ENCODE measurements around the gene COX8A. TPM values are rescaled to one million over a fixed set of nuclear protein-coding genes. Genes with fewer than 3 reads are reported as not detected.

The COX8A gene
- total RNA-seq, 1 experiment from 2014 or later, result 615 TPM

- no TSS peak for BruUV-seq (replicated peaks)
- no peak for TF ChIP-seq EZH2 (IDR thresholded peaks at IDR 0.05; ENCODE audit: borderline replicate concordance, low read depth, low read length, poor library complexity, severe bottlenecking)
- TF ChIP-seq CTCF (conservative IDR thresholded peaks at IDR 0.05; ENCODE audit: low read depth, low read length), result no peak
- H3K4me1 ChIP-seq (ENCODE audit: insufficient read depth, low read length, poor library complexity, severe bottlenecking), result peaks cover 39% of the 10 kb centered on the region
- no peaks in the 10 kb centered on the region for H3K27me3 ChIP-seq (replicated peaks; ENCODE audit: insufficient read depth, low read depth, low read length, poor library complexity)
- no peak overlapping the region for H3K4me3 ChIP-seq (ENCODE audit: low read depth, low read length, poor library complexity, severe bottlenecking)
- DNase-seq (ENCODE audit: low spot score), result no peak
- CTCF ChIA-PET, result no interaction called here
- no peak overlapping the region for H3K27ac ChIP-seq (ENCODE audit: low read depth, low read length, poor library complexity, severe bottlenecking)
- no peaks in the 10 kb centered on the region for H3K9me3 ChIP-seq (ENCODE audit: low read depth, low read length, poor library complexity, severe bottlenecking)
- POLR2A ChIA-PET (ENCODE audit: low non-redundant PET), result no interaction called here
- peaks cover 31% of the 10 kb centered on the region for H3K36me3 ChIP-seq (ENCODE audit: insufficient read depth, low read length, poor library complexity, severe bottlenecking)
- intact Hi-C loops (cut with micrococcal nuclease; ENCODE audit: unreplicated experiment), result no loop called here
Observed at GRCh38 chr11:63997801-63998337, 23.4 kb downstream of the COX8A start.

GRCh38 chr11:63998558-63999348, 24.3 kb downstream of the COX8A start:
- no peak for TF ChIP-seq EZH2 (IDR thresholded peaks at IDR 0.05; ENCODE audit: borderline replicate concordance, low read depth, low read length, poor library complexity, severe bottlenecking)
- no peak for TF ChIP-seq CTCF (conservative IDR thresholded peaks at IDR 0.05; ENCODE audit: low read depth, low read length)
- Histone ChIP-seq H3K27me3 (replicated peaks; ENCODE audit: insufficient read depth, low read depth, low read length, poor library complexity) (no peaks in the 10 kb centered on the region), H3K9me3 (ENCODE audit: low read depth, low read length, poor library complexity, severe bottlenecking) (no peaks in the 10 kb centered on the region), H3K4me1 (ENCODE audit: insufficient read depth, low read length, poor library complexity, severe bottlenecking) (peaks cover 42% of the 10 kb centered on the region), H3K4me3 (ENCODE audit: low read depth, low read length, poor library complexity, severe bottlenecking) (no peak overlapping the region), H3K27ac (ENCODE audit: low read depth, low read length, poor library complexity, severe bottlenecking) (no peak overlapping the region), H3K36me3 (ENCODE audit: insufficient read depth, low read length, poor library complexity, severe bottlenecking) (peaks cover 31% of the 10 kb centered on the region)
- no TSS peak for BruUV-seq (replicated peaks)
- no peak for DNase-seq (ENCODE audit: low spot score)
- CTCF ChIA-PET, result interaction anchor here (0.8 to 2.1 kb wide), 3 partner anchors 17 to 154 kb away, joined by 3 to 9 read pairs (median 5); no protein-coding TSS in a partner anchor
- POLR2A ChIA-PET (ENCODE audit: low non-redundant PET), result no interaction called here
- intact Hi-C loops (cut with micrococcal nuclease; ENCODE audit: unreplicated experiment), result no loop called here

- ChIA-PET CTCF (interaction anchor here (0.6 to 2.1 kb wide), 6 partner anchors 16 to 153 kb away, joined by 3 to 9 read pairs (median 3); no protein-coding TSS in a partner anchor), POLR2A (ENCODE audit: low non-redundant PET) (no interaction called here)
- no peak overlapping the region for H3K27ac ChIP-seq (ENCODE audit: low read depth, low read length, poor library complexity, severe bottlenecking)
- H3K9me3 ChIP-seq (ENCODE audit: low read depth, low read length, poor library complexity, severe bottlenecking), result no peaks in the 10 kb centered on the region
- intact Hi-C loops (cut with micrococcal nuclease; ENCODE audit: unreplicated experiment), result loop anchor here (1.0 kb wide), 1 partner anchor 149 kb away; no protein-coding TSS in a partner anchor
- H3K36me3 ChIP-seq (ENCODE audit: insufficient read depth, low read length, poor library complexity, severe bottlenecking), result peaks cover 29% of the 10 kb centered on the region
- no TSS peak for BruUV-seq (replicated peaks)
- DNase-seq (ENCODE audit: low spot score), result peak; percentile 96
- peaks cover 49% of the 10 kb centered on the region for H3K4me1 ChIP-seq (ENCODE audit: insufficient read depth, low read length, poor library complexity, severe bottlenecking)
- H3K27me3 ChIP-seq (replicated peaks; ENCODE audit: insufficient read depth, low read depth, low read length, poor library complexity), result no peaks in the 10 kb centered on the region
- no peak for TF ChIP-seq EZH2 (IDR thresholded peaks at IDR 0.05; ENCODE audit: borderline replicate concordance, low read depth, low read length, poor library complexity, severe bottlenecking)
- TF ChIP-seq CTCF (conservative IDR thresholded peaks at IDR 0.05; ENCODE audit: low read depth, low read length), result no peak
- H3K4me3 ChIP-seq (ENCODE audit: low read depth, low read length, poor library complexity, severe bottlenecking), result peak overlapping the region; percentile 41
Observed at GRCh38 chr11:63999349-64000025, 25.1 kb downstream of the COX8A start.
